HepG2 (cell line): Measurements from ENCODE around the gene SLC25A28. TPM values are rescaled to one million over a fixed set of nuclear protein-coding genes. Genes with fewer than 3 reads are reported as not detected.

ENCODE experiments used
- CERS6 ChIP-seq: sonication (generic); formaldehyde crosslinking; IDR thresholded peaks from 2 replicates; pipeline ENCODE4 v1.5.0; 2020; ENCODE audit warnings: missing genetic modification reagents
- DR1 ChIP-seq: sonication (generic); formaldehyde crosslinking; IDR thresholded peaks from 2 replicates; pipeline ENCODE4 v1.8.0; 2021; ENCODE audit warnings: mild to moderate bottlenecking, missing genetic modification reagents, inconsistent platforms
- HNRNPL ChIP-seq: fragments of 200-400 bp; formaldehyde crosslinking; IDR thresholded peaks from 2 replicates; pipeline ENCODE4 v1.6.1; 2017; ENCODE audit warnings: mild to moderate bottlenecking, low read depth, low read length
- IRX3 ChIP-seq: sonication (generic); formaldehyde crosslinking; IDR thresholded peaks from 2 replicates; pipeline ENCODE4 v1.8.1; 2023; ENCODE audit warnings: mild to moderate bottlenecking, low read depth, missing genetic modification reagents, borderline replicate concordance
- KDM5B ChIP-seq: sonication (generic); formaldehyde crosslinking; IDR thresholded peaks from 2 replicates; pipeline ENCODE4 v1.4.0; 2020; ENCODE audit warnings: missing genetic modification reagents, mild to moderate bottlenecking, borderline replicate concordance
- KLF12 ChIP-seq: sonication (generic); formaldehyde crosslinking; IDR thresholded peaks from 2 replicates; pipeline ENCODE4 v1.4.0; 2020; ENCODE audit warnings: missing genetic modification reagents, borderline replicate concordance
- MATR3 ChIP-seq: sonication (generic); formaldehyde crosslinking; IDR thresholded peaks from 2 replicates; pipeline ENCODE4 v1.4.0; 2020; ENCODE audit warnings: missing genetic modification reagents
- MLLT10 ChIP-seq: sonication (generic); formaldehyde crosslinking; IDR thresholded peaks from 2 replicates; pipeline ENCODE4 v1.4.0; 2020; ENCODE audit warnings: missing genetic modification reagents
- POLR2G ChIP-seq: fragments of 200-400 bp; formaldehyde crosslinking; IDR thresholded peaks from 2 replicates; pipeline ENCODE4 v1.6.1; 2018; ENCODE audit warnings: mild to moderate bottlenecking, low read depth, low read length, moderate library complexity
- RBM39 ChIP-seq: fragments of 200-400 bp; formaldehyde crosslinking; IDR thresholded peaks from one replicate; pipeline ENCODE4 v1.6.1; 2018; ENCODE audit warnings: antibody characterized with exemption, mild to moderate bottlenecking, low read depth, low read length; ENCODE audit not compliant: poor library complexity, severe bottlenecking
- SMARCC2 ChIP-seq: fragments of 450-650 bp; IDR thresholded peaks from 2 replicates; pipeline ENCODE4 v1.6.1; 2017; ENCODE audit warnings: antibody characterized with exemption, mild to moderate bottlenecking
- ZBTB38 ChIP-seq: sonication (generic); formaldehyde crosslinking; IDR thresholded peaks from 2 replicates; pipeline ENCODE4 v1.5.1; 2020; ENCODE audit warnings: mild to moderate bottlenecking, missing genetic modification reagents
- ZBTB43 ChIP-seq: sonication (generic); formaldehyde crosslinking; conservative IDR thresholded peaks from 2 replicates; pipeline ENCODE4 v1.4.0; 2020; ENCODE audit warnings: missing genetic modification reagents
- ZBTB7A ChIP-seq: sonication (generic); formaldehyde crosslinking; IDR thresholded peaks from 2 replicates; pipeline ENCODE4 v1.8.0; 2022; ENCODE audit warnings: mild to moderate bottlenecking, missing genetic modification reagents
- ZNF510 ChIP-seq: sonication (generic); formaldehyde crosslinking; IDR thresholded peaks from 2 replicates; pipeline ENCODE4 v1.4.0; 2020; ENCODE audit warnings: low read depth, mild to moderate bottlenecking, missing genetic modification reagents
- ZNF572 ChIP-seq: sonication (generic); formaldehyde crosslinking; IDR thresholded peaks from 2 replicates; pipeline ENCODE4 v1.5.1; 2020; ENCODE audit warnings: mild to moderate bottlenecking, missing genetic modification reagents
- ZNF605 ChIP-seq: sonication (generic); formaldehyde crosslinking; IDR thresholded peaks from 2 replicates; pipeline ENCODE4 v1.8.0; 2022; ENCODE audit warnings: mild to moderate bottlenecking, missing genetic modification reagents
- ZNF776 ChIP-seq: sonication (generic); formaldehyde crosslinking; IDR thresholded peaks from 2 replicates; pipeline ENCODE4 v1.4.0; 2020; ENCODE audit warnings: mild to moderate bottlenecking, missing genetic modification reagents
- ZNF891 ChIP-seq: sonication (generic); formaldehyde crosslinking; IDR thresholded peaks from 2 replicates; pipeline ENCODE4 v1.5.0; 2020; ENCODE audit warnings: mild to moderate bottlenecking, missing genetic modification reagents
- polyA plus RNA-seq, 8 experiments: library from polyadenylated mRNA; depleted of rRNA in 3 of 8; stranded (reverse) in 7 of 8; unstranded in 1 of 8; fragments of >200 nt; fragmentation: Illumina TruSeq in 4 of 8; extraction: Trizol in 4 of 8; gene quantifications; 2 replicates each; pipeline versions ENCODE4 v1.2.1 to v1.2.3, GENCODE V29; 2011 to 2016; ENCODE audit warnings: low read depth in 4 of 8, missing spikeins in 1 of 8, mixed read lengths in 1 of 8; ENCODE audit not compliant: insufficient read depth in 1 of 8
- total RNA-seq, 5 experiments: library from RNA; depleted of rRNA; stranded (reverse); fragments of >200 nt; fragmentation: Illumina TruSeq; extraction: Trizol; gene quantifications; 2 replicates each; pipeline ENCODE4 v1.2.3, GENCODE V29; 2016; ENCODE audit warnings: low read depth in 1 of 5
- TF ChIP-seq, protein P1 (sequence below): sonication (generic); formaldehyde crosslinking; IDR thresholded peaks from 2 replicates; pipeline ENCODE4 v1.4.0; 2020; ENCODE audit warnings: low read depth, mild to moderate bottlenecking, missing genetic modification reagents
- TF ChIP-seq, protein P2 (sequence below), 2 experiments: sonication (generic) in 1 of 2; formaldehyde crosslinking in 1 of 2; IDR thresholded peaks; 2 replicates each; pipeline versions ENCODE4 v1.5.1 to v1.6.1; 2011 to 2020; ENCODE audit warnings: borderline replicate concordance in 1 of 2, low read depth in 1 of 2, low read length in 1 of 2, mild to moderate bottlenecking in 1 of 2, missing genetic modification reagents in 1 of 2, moderate library complexity in 1 of 2
- TF ChIP-seq, protein P3 (sequence below): IDR thresholded peaks from 2 replicates; pipeline ENCODE4 v1.6.1; 2016; ENCODE audit warnings: low read depth

The SLC25A28 gene
- total and polyA plus RNA-seq, 2 of the 13 experiments (the other 11 are each of a cell fraction or from before 2014, with no cell fraction given), result 15.2 to 41.0 TPM

DNA sequence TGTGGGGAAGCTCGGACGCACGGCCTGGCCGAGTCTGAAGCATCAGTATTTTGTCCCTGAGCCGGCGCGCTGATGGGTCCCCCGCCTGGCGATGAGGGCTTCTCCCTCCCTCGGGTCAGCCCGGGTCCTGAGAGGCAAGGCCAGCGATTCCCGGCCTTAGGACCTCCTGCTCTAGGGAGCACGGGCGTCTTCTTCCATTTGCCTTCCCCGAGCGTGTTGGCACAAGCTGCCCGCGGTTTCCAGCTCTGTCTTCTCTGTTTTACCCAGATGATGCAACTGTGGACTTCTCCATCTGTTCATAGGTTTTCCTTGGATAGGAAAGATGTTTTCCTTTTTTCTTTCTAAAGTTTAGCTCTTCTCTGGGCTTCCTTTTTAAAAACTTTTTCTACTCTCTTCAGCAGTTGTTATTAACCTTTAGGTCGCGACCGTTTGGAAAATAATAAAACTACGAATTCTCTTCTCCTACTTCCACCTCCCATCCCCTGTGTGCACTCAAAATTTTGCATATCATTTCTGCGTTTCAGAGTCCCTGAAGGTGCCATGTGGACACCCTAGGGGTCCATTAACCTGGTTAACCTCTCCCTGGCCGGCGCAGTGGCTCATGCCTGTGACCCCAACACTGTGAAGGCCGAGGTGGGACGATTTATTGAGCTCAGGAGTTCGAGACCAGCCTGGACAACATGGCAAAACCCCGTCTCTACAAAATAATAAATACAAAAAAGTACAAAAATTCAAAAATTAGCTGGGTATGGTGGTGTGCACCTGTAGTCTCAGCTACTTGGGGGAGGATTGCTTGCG lies 1.4 kb upstream of the SLC25A28 start (continued):
- TF ChIP-seq, protein P1, sequence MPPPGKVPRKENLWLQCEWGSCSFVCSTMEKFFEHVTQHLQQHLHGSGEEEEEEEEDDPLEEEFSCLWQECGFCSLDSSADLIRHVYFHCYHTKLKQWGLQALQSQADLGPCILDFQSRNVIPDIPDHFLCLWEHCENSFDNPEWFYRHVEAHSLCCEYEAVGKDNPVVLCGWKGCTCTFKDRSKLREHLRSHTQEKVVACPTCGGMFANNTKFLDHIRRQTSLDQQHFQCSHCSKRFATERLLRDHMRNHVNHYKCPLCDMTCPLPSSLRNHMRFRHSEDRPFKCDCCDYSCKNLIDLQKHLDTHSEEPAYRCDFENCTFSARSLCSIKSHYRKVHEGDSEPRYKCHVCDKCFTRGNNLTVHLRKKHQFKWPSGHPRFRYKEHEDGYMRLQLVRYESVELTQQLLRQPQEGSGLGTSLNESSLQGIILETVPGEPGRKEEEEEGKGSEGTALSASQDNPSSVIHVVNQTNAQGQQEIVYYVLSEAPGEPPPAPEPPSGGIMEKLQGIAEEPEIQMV (CRISPR knock-in tag), result no peak
- no peak for TF ChIP-seq ZNF572 (CRISPR knock-in tag)
- peak; percentile 71; the same call in 1 of the 2 replicates for TF ChIP-seq KDM5B (CRISPR knock-in tag)
- no peak for TF ChIP-seq CERS6
- no peak for TF ChIP-seq MATR3 (CRISPR knock-in tag)
- no peak for TF ChIP-seq ZNF510 (CRISPR knock-in tag)
- TF ChIP-seq HNRNPL, result 0 out of 2 replicates have a peak, but pooled peaks have one; percentile 53
- no peak for TF ChIP-seq ZNF891 (CRISPR knock-in tag)
- TF ChIP-seq SMARCC2, result no peak
- TF ChIP-seq, protein P2, sequence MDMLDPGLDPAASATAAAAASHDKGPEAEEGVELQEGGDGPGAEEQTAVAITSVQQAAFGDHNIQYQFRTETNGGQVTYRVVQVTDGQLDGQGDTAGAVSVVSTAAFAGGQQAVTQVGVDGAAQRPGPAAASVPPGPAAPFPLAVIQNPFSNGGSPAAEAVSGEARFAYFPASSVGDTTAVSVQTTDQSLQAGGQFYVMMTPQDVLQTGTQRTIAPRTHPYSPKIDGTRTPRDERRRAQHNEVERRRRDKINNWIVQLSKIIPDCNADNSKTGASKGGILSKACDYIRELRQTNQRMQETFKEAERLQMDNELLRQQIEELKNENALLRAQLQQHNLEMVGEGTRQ (IDR thresholded peaks at IDR 0.05; ENCODE audit: low read depth, low read length), result no peak
- TF ChIP-seq, protein P2 (CRISPR knock-in tag; IDR thresholded peaks at IDR 0.05; ENCODE audit: borderline replicate concordance), result no peak
- TF ChIP-seq ZBTB43 (CRISPR knock-in tag), result 0 out of 2 replicates have a peak, but pooled peaks have one; percentile 1
- no peak for TF ChIP-seq ZBTB7A (CRISPR knock-in tag)
- no peak for TF ChIP-seq ZNF776 (CRISPR knock-in tag)
- TF ChIP-seq DR1 (CRISPR knock-in tag), result no peak
- TF ChIP-seq ZNF605, result no peak; the same call in 1 of the 2 replicates
- TF ChIP-seq, protein P3, sequence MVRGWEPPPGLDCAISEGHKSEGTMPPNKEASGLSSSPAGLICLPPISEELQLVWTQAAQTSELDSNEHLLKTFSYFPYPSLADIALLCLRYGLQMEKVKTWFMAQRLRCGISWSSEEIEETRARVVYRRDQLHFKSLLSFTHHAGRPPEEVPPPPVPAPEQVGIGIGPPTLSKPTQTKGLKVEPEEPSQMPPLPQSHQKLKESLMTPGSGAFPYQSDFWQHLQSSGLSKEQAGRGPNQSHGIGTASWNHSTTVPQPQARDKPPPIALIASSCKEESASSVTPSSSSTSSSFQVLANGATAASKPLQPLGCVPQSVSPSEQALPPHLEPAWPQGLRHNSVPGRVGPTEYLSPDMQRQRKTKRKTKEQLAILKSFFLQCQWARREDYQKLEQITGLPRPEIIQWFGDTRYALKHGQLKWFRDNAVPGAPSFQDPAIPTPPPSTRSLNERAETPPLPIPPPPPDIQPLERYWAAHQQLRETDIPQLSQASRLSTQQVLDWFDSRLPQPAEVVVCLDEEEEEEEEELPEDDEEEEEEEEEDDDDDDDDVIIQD, result no peak
- peak; percentile 75; the same call in 1 of the 2 replicates for TF ChIP-seq POLR2G
- no peak; the same call in 1 of the 2 replicates for TF ChIP-seq IRX3
- TF ChIP-seq RBM39, result no peak
- TF ChIP-seq ZBTB38 (CRISPR knock-in tag), result no peak
- TF ChIP-seq KLF12 (CRISPR knock-in tag), result no peak
- TF ChIP-seq MLLT10 (CRISPR knock-in tag), result no peak
